ENCODE data around the gene NECTIN4. TPM values are rescaled to one million over a fixed set of nuclear protein-coding genes. Genes with fewer than 3 reads are reported as not detected.
A peak's percentile ranks its signal among the peaks of the same experiment; 100 is the strongest.

Gene NECTIN4
- polyA plus RNA-seq, 1 of the 3 experiments (the other 2 are of a cell fraction) = 0.59 TPM

DNA sequence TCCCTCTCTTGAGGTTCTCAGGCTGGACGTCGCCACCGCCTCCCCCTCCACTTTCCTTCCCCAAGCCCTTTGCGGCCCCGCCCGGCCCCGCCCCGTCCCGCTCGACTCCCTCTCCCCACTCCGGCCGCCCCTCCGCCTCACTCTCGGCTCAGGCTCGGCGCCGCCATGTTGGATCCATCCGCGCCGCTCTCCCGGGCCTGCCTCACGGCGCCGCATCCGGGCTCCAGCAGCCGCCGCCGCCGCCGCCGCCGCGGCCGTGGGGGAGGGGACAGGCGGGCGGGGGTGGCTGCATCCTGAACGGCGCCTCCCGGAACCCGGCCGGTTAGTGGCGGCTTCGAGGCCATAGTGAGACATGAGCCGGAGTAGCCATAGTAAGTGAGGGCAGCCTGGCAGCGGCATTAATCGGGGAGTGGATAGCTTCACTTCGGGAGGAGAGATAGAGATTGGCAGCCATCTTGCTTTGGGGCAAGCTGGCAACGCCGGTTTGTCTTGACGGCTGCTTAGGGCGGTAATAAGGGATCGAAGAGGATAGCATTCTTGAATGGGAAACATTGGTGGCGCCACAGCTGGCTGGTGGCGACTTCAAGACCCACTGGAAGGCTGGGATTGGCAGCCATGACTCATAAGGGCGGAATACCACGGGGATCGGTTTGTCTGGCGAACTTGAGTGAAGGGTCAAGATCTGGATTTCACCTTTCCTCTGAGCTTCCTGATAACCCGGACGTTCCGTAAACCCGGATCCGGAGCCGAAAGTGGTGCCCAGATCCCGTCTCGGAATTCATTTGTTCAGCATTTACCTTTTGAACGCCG, 43.3 kb upstream of the NECTIN4 start, which contains the start of gene DEDD (continued):
- TF ChIP-seq GABPA (IDR thresholded peaks at IDR 0.05; ENCODE audit: low read depth) (peak; percentile 75), RCOR1 (IDR thresholded peaks at IDR 0.05; ENCODE audit: low read length) (no peak)

GRCh38 chr1:161131523-161132409, 42.4 kb upstream of the NECTIN4 start:
- 4% methylated on average over 22 of the region's 22 CpGs for WGBS (ENCODE audit: low lambda C conversion rate)
- TF ChIP-seq ELF1 (IDR thresholded peaks at IDR 0.05) (no peak), CHD2 (IDR thresholded peaks at IDR 0.05; ENCODE audit: low read length, partially characterized antibody) (peak; percentile 14)
- Histone ChIP-seq H3K9ac (peak overlapping the region; percentile 89), H2AFZ (ENCODE audit: low read depth) (peak overlapping the region; percentile 61; the same call in 1 of the 2 replicates), H3F3A (replicated peaks; ENCODE audit: insufficient read depth) (peaks cover 13% of the 10 kb centered on the region), H3K4me2 (peak overlapping the region; percentile 73), H3K9me3 (no peaks in the 10 kb centered on the region), H3K27ac (ENCODE audit: low read depth in 2 of 2, low read length in 1 of 2) (peak overlapping the region; percentile 91 to 96), H3K9me2 (no peaks in the 10 kb centered on the region), H3K4me3 (ENCODE audit: low read depth in 2 of 2, low read length in 1 of 2) (peak overlapping the region; percentile 54 to 74), H4K20me1 (ENCODE audit: insufficient read depth) (no peaks in the 10 kb centered on the region), H3K36me3 (replicated peaks in 1 of 2; ENCODE audit: control insufficient read depth in 1 of 2, insufficient read depth in 2 of 2, low read length in 1 of 2) (peaks cover 31 to 37% of the 10 kb centered on the region in 2 experiments), H3K4me1 (ENCODE audit: control insufficient read depth in 1 of 2, insufficient read depth in 2 of 2, low read depth in 1 of 2, low read length in 1 of 2) (peaks cover 5 to 13% of the 10 kb centered on the region in 2 experiments; a peak in 3 of 4 replicates), H3K27me3 (ENCODE audit: insufficient read depth) (no peaks in the 10 kb centered on the region), H3K79me2 (ENCODE audit: insufficient read depth) (peaks cover 72% of the 10 kb centered on the region)
- DNase-seq = peak; percentile 31
- ChIA-PET POLR2A (interaction anchor here (0.9 to 1.8 kb wide), 7 partner anchors 10 to 134 kb away, joined by 3 to 12 read pairs (median 5); partner anchors contain the start of genes NIT1, PFDN2, PPOX and UFC1), CTCF (interaction anchor here (1.0 to 5.0 kb wide), 5 partner anchors 13 to 134 kb away, joined by 3 to 21 read pairs (median 5); partner anchors contain the start of gene PPOX)

DNA sequence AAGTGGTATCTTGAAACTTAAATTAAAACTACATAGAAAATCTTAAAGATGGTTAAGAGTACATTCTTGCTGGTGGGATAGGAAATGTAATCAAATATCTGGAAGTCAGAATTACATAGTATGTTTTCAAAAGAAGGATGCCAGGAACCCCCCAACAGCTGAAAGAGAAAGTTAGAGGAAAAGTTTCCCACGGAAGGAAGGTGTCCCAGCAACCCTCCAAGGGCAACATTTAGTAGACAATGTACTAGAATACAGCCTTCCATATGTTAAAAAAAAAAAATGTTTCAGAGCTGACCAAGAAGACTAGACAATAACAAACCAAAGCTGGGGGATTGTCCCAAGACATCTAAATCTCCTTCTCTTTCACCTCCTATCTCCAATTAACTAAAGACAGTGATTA, 40.9 kb upstream of the NECTIN4 start:
- Histone ChIP-seq H3K27me3 (ENCODE audit: insufficient read depth) (no peaks in the 10 kb centered on the region), H3K4me3 (ENCODE audit: low read depth in 2 of 2, low read length in 1 of 2) (no peak overlapping the region), H3K79me2 (ENCODE audit: insufficient read depth) (peaks cover 87% of the 10 kb centered on the region), H3K4me1 (ENCODE audit: control insufficient read depth in 1 of 2, insufficient read depth in 2 of 2, low read depth in 1 of 2, low read length in 1 of 2) (peaks cover 5 to 13% of the 10 kb centered on the region in 2 experiments; a peak in 3 of 4 replicates), H2AFZ (ENCODE audit: low read depth) (no peak overlapping the region), H3K27ac (ENCODE audit: low read depth in 2 of 2, low read length in 1 of 2) (no peak overlapping the region), H3K36me3 (replicated peaks in 1 of 2; ENCODE audit: control insufficient read depth in 1 of 2, insufficient read depth in 2 of 2, low read length in 1 of 2) (peaks cover 33 to 43% of the 10 kb centered on the region in 2 experiments), H3K4me2 (peak overlapping the region; percentile 73), H3K9me3 (no peaks in the 10 kb centered on the region), H3K9ac (no peak overlapping the region), H3K9me2 (no peaks in the 10 kb centered on the region), H4K20me1 (ENCODE audit: insufficient read depth) (peaks cover 7% of the 10 kb centered on the region; the same call in 1 of the 2 replicates), H3F3A (replicated peaks; ENCODE audit: insufficient read depth) (peaks cover 10% of the 10 kb centered on the region)
- ChIA-PET CTCF (interaction anchor here (1.0 to 3.0 kb wide), 3 partner anchors 11 to 62 kb away, joined by 3 to 9 read pairs (median 3); partner anchors contain the start of gene PPOX), POLR2A (interaction anchor here (0.7 kb wide), 1 partner anchor 8 kb away, joined by 3 read pairs; no protein-coding TSS in a partner anchor)
- WGBS (ENCODE audit: low lambda C conversion rate) = 83% methylated on average over 1 of the region's 1 CpG
- DNase-seq = no peak
- TF ChIP-seq CHD2 (IDR thresholded peaks at IDR 0.05; ENCODE audit: low read length, partially characterized antibody) (no peak), CTCF (IDR thresholded peaks at IDR 0.05) (no peak), RXRA (IDR thresholded peaks at IDR 0.05; ENCODE audit: borderline replicate concordance, low read depth) (no peak), RCOR1 (IDR thresholded peaks at IDR 0.05; ENCODE audit: low read length) (no peak), PBX3 (IDR thresholded peaks at IDR 0.05) (no peak), ELF1 (IDR thresholded peaks at IDR 0.05) (no peak), YY1 (IDR thresholded peaks at IDR 0.05; ENCODE audit: low read depth) (no peak), REST (IDR thresholded peaks at IDR 0.05; ENCODE audit: low read depth, low read length) (no peak)
- TF ChIP-seq, protein P1, sequence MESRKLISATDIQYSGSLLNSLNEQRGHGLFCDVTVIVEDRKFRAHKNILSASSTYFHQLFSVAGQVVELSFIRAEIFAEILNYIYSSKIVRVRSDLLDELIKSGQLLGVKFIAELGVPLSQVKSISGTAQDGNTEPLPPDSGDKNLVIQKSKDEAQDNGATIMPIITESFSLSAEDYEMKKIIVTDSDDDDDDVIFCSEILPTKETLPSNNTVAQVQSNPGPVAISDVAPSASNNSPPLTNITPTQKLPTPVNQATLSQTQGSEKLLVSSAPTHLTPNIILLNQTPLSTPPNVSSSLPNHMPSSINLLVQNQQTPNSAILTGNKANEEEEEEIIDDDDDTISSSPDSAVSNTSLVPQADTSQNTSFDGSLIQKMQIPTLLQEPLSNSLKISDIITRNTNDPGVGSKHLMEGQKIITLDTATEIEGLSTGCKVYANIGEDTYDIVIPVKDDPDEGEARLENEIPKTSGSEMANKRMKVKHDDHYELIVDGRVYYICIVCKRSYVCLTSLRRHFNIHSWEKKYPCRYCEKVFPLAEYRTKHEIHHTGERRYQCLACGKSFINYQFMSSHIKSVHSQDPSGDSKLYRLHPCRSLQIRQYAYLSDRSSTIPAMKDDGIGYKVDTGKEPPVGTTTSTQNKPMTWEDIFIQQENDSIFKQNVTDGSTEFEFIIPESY (IDR thresholded peaks at IDR 0.05; ENCODE audit: borderline replicate concordance, low read depth) = no peak
- TF ChIP-seq, protein P2, sequence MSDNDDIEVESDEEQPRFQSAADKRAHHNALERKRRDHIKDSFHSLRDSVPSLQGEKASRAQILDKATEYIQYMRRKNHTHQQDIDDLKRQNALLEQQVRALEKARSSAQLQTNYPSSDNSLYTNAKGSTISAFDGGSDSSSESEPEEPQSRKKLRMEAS (IDR thresholded peaks at IDR 0.05; ENCODE audit: low read depth) = no peak

All from SK-N-SH (cell line).